DMS53 treated with DMSO at 0.1 percent for 48 hours (cell line): Measurements from ENCODE around the gene IFT27.

Source experiments
- DNase-seq: peaks from one replicate; lab custom pipeline; 2025; ENCODE audit not compliant: unreplicated experiment; lab: John Stamatoyannopoulos, UW

The IFT27 gene, protein sequence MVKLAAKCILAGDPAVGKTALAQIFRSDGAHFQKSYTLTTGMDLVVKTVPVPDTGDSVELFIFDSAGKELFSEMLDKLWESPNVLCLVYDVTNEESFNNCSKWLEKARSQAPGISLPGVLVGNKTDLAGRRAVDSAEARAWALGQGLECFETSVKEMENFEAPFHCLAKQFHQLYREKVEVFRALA

DNA sequence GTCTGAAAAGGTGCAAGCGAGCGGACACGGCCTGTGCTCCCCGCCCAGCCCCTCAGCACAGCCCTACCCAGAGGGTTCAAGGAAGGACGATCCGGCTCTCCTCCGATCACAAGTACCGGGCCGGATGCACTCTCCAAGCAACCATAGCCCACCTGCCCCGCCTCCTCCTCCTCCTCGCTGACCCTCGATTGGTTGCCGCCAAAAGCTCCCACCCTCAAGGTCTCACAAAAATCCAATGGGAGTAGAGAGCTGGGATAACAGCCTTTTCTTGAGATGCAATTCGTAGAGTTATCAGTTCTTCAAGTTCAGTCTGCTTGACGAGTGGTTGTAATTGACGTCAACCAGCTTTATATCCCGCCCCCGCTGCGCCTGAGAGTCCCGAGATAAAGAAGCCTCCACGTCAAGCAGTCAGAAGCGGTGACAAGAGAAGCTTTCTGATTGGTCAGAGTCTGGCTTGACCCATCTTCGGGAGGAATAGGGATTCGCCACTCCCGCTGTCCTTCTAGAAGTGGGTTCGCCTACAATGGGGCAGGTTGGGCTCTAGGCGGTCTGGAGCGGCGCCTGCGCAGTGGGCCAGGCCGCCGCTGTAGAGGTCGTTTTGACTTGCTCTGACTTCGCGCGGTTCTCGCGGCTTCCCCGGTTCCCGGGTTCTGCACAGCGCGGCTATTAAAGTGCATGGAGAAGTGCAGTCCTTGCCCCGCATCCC lies at the start of gene IFT27:
IFT27 (minus strand) TSS at position 156 of the 706 bp plus-strand sequence. CDS start 412 bp downstream, outside the sequence.
- DNase-seq: no peak

DNA sequence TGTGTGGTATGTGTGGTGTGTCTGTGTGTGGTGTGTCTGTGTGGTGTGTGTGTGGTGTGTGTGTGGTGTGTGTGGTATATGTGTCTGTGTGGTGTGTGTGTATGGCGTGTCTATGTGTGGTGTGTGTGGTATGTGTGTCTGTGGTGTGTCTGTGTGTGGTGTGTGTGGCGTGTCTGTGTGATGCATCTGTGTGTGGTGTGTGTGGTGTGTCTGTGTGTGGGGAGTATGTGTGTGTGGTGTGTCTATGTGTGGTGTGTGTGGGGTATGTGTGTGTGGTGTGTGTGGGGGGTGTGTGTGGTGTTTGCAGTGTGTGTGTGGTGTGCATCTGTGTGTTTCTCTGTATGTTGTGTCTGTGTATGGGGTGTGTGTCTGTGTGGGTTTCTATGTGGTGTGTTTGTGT lies 48.7 kb upstream of the IFT27 start:
- DNase-seq: no peak

DNA sequence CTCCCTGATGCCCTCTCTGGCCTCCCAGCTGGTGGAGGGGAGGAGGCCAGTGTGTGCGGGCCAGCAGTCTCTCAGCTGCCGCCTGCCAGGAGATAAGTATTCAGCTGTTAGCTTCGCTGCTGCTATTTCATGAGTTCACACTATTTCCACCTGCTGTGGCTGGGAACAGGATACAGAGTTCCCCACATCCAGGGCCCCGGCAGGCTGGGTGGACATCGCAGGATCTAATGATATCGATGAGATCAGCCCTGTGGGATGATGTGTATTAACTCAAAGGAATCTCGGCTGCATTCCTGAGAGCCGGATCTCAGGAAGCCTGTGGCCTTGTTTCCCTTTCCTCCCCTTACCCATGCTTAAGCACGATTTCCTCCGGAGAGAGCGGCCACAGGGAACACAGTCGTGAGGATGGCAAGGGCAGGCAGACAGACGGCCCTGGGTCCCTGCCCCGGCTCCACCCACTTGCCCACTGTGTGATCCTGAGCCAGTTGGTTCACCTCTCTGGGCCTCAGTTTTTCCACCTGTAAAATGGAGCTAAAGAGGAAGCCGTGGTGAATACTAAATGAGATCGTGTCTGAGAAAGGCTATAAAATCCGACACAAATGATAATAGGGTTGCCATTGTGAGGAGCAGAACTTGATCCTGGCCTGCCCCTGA lies 47.4 kb upstream of the IFT27 start:
- no peak for DNase-seq

DNA sequence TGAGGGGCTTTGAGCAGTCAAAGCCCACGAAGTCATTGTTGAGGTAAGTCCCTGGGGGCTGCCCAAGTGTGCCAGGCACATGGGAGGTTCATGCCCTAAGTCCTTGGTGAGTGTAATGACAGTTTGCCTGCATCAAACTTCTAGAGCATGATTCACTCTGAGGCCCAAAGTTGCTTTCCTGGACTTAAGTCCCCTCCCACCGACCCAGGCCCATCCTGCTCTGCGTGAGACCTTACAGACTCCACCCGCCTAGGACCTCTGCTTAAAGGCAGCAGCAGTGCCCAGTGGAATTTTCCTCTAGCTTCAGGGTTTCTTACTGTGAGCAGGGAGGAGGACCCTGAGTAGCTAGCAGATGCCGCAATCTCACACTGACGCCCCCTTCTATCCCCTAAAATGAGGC lies 46.7 kb upstream of the IFT27 start:
- DNase-seq: no peak

DNA sequence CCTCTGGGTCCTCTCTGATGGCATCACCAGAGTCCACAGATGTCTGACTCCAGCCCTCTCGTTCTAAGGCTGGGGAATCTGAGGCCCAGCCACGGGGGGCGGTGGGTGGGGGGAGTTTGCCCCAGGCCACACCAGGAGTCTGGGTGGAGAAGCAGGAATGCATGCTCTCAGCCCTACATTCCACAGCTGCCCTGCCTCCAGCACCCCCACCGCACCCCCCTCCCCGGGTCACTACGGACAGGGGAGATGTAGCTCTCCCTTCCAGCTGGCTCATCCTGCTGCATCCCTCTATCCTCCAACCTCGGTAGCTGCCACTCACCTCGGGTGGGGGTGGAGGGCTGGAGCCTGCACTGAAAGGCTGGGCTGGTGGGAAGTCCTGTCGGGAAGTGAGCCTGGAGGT lies 43.2 kb upstream of the IFT27 start:
- DNase-seq: no peak

DNA sequence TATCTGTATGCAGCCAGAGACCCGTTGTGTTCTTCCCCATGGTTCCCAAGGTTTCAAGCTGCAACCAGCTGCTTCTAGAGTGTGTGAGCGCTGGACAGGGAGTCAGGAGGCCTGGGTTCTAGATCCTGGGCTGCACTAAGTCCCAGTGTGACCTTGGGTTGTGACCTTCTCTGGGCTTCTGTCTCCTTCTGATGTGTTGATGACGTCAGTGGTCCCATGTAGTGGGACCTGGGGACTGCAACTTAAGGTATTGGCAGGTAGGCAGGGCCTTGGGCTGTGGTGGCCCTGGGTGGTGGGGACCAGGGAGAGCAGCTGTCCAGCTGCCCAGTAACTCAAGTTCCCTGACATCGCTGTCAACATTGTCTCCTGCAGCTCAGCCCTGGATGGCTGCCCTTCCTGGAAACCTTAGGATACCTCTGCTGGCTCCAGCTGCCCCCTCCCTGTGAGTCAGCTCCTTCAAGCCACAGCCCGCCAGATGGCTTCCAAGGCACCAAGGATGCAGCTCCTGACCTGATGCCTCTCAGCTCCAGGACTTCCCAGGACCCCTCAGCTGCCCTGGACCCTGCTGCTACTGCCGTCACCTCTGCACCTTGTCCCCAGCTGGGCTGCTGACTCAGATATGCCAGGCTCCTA lies 42.2 kb upstream of the IFT27 start:
- no peak for DNase-seq

DNA sequence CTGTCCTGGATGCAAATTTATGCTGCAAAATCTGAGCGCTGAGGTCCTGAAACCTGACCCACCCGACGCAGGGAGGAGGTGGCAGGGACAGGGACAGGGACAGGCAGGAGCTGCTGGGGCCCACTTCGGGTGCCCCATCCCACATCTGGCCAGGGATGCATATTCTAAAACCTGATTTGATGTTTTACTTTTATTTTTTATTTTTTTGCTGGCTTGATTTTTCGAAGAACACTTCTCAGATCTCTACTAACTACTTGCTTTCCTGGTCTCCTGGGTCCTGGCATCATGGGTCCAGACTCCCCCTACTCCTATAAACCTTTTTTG lies 41.6 kb upstream of the IFT27 start:
- DNase-seq: no peak

DNA sequence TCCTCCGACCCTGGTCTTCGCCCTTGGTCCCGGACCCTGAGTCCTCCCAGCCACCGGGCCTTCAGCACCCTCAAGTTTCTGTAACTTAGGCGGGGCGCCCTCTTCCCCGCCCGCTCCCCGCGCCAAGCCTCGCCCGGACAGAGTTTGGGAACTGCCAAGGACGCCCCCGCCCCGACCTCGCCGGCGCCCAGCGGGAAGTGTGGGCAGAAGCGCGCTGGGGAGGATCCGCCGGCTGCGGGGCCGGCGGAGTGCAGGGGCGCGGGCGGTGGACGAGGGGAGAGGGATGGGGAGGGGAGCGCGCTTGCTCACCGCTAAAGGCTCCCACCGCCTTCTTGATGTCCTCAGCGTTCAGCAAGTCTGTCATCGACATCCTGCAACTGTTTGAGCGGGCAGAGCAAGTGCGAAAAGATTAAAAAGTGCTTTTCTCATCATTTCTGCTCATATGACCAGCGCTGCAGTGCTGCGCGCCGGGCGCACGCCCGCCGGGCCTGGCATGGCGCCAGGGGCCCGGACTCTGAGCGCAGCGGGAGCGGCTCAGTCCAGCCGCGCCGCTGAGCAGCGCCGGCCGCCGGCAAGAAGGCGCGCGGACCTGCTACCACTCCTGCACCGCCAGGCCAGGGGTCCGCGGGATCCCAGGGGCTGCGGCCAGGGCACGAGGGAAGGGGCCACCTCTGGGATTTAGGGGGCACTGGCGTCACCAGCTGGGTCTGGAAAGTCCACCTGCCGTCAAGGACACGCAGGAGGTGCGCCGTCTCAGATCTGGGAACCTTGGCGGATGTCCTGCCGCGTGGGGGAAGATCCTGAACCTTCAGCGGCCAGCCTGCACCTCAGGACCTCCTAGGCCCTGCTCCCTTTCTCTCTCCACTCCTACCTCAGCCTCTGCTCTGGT lies 41.0 kb upstream of the IFT27 start, which contains the start of gene PVALB:
PVALB (minus strand) TSS at position 400 of the 889 bp plus-strand sequence; CDS start at position 370, 30 bp downstream.
- no peak for DNase-seq

DNA sequence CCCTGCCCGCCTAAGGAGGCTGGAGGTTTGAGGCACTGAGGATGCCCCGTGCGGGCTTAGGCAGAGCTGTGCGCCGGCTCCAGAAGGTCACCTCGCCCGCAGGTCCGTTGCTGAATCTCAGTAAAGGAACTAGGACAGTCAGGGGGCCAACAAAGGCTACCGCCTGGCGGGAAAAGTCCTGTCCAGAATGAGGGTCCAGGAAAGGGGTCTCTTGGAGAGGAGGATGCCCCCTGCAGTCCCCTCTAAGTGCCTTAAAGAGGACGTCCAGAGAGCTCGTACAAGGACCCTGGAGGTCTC lies 40.4 kb upstream of the IFT27 start:
- no peak for DNase-seq

DNA sequence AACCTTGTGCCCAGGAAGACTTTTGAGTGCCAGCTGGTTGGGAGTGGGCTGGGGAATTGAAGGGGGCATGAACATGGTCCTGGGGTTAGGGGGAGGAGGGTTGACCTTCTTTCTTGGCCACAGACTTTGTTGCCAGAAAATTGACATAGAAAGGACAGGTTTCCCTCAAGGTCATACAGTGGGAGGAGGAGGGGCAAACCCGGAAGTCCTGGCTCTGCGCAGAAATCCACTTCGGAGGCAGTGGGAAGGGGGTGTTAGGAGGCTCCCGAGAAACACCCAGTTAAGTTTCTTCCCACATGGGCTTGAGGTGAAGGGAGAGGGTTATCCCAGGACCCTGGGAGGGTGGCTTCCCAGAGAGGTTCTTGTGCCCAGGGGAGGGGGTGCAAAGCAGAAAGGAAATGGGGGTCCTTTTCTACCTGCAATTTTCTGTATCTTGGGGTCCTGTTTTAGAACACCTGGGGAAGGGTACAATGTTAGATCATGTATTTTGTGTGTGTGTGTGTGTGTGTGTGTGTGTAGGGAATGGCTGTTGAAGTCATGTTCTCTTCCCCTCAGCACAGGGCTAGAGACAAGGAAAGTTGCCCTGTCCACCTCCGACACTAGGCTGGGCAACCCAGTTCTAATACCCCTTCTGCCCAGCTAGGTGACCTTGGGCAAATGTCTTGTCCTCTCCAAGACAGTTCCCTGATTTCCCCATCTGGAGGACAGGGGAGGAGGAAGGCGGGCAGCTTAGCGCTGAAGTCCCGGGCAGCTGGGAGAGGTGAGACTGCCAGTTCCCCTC lies 39.8 kb upstream of the IFT27 start:
- no peak for DNase-seq

DNA sequence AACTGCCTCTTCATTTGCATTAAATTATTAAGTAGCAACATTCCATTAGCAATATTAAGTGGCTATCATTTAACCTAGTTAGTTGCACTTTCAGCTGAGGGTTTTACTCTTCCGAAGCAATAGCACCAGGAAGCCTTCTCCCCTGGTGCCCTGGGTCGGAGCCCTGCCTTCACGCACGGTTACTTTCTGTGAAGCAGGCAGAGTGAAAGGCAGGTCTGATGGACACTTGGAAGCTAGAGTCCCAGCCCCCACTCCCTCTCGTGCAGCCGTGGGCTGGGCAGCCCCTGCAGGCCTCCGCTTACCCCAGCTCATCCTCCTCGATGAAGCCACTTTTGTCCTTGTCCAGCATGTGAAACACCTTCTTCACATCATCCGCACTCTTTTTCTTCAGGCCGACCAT lies 38.9 kb upstream of the IFT27 start:
- no peak for DNase-seq

DNA sequence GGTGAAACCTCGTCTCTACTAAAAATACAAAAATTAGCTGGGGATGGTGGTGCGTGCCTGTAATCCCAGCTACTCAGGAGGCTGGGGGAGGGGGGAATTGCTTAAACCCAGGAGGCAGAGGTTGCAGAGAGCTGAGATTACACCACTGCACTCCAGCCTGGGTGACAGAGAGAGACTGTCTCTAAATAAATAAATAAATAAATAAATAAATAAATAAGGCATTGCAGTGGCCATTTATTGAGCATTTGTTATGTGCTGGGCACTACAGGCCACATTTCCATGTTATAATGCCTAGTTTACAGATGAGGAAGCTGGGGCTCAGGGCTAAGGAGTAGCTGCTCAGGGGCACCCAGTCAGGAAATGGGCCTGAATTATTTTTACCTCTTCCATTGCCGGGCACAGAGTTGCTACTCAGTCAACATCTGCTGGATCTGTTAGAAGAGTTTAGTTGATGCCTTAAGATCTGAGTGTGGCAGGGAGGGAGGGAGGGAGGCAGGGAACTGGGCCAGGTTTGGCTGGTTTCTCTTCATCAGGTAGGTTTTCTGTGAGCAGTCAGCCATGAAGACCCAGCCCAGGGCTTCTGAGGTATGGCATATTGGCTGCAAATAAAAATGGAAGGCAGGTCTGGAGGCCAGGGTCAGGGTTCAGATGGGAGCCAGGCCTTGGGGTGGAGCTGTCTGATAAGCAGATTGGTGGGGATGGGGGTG lies 35.3 kb upstream of the IFT27 start:
- DNase-seq: no peak

DNA sequence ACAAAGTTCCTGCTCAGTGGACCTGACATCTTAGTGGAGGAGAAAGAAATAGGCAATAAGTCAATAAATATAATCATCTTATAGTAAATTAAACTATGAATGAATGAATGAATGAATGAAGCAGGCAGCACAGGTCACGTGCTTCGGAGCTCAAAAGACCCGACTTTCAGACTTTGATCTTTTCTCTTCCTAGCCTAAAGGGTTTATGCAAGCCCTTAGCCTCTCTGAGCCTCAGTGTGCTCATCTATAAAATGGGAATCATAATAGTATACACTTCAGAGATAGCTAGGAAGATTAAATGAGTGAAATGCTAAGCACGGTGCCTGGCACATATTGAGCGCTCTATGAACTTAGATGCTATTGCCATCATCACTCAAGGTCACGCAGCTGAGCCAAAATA lies 33.4 kb upstream of the IFT27 start:
- no peak for DNase-seq

DNA sequence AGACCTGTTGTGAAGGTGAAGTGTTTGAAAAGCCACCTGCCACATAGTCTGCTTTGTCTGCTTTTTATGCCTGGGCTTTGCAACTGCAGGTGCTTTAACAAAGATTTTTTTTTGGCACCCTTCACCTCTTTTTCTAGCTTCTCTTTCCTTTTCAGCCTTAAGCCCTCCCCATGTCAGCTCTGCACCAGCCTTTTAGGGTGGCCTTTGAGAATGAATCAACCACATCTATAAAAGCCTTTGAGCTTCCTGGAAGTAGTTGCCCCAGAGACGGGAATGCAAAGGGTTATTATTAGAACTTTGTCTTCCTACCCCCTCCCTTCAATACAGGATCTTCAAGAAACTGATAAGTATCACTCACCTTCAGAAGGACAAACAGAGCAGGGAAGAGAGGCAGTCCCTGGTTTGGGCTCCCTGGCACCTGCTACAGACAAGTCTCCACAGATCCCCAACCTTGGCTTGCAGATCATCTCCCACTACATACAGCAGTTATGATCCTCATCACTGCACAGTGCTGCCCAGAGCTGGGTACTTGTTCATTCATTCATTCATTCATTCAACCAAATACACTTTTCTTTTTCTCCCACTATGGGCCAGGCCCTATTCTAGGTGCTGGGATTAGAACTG lies 32.9 kb upstream of the IFT27 start:
- no peak for DNase-seq

DNA sequence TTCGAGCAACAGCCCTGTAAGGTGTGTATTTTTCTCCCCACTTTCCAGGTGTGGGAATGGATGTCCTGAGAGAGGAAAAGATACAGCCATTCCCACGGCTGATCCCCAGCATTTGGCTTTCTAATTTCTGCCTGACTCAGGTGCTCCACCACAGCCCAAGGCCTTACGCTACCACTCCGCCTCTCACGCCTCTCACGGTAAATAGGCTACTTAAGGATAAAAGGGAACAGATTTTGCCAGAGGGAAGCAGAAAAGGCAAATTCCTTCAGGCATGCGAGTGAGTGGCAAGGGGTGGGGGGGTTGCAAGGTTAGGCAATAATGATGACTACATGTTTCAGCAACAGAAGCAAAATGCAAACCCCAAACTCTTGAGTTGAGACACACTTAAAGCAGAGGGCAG lies 31.7 kb upstream of the IFT27 start:
- no peak for DNase-seq

DNA sequence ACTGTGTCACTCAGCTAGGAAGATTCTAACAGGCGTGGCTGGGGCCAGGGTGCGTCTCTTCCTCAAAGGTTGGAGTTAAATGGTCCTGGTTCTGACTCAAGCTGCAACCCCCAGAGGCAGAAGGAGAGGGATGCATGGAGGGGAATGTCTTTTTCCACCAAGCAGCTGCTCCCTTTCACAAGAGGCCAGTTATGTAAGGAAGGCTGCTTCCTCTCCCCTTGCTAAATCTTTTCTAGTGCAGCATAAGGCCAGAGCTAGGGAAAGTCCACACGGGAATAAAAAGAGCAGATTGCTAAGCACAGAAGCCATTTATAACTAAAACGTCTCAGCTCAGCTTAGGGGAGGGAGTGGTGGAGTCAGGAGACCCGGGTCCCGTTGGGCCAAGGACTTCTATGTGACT lies 30.9 kb upstream of the IFT27 start:
- no peak for DNase-seq

DNA sequence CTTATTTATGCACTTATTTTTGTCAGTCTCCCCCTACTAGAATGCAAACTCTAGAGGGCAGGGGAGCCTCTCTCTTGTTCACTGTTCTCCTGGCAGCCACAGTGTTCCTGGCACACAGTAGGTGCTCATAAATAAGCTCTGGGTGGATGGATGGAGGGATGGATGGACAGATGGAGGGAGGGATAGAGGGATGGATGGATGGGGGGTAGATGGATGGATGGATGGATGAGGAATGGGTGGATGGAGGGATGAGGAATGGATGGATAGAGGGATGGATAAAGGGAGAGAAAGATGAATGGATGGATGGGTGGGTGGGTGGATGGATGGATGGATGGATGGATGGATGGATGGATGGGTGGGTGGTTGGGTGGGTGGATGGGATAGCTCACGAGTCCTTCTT lies 27.4 kb upstream of the IFT27 start:
- no peak for DNase-seq

DNA sequence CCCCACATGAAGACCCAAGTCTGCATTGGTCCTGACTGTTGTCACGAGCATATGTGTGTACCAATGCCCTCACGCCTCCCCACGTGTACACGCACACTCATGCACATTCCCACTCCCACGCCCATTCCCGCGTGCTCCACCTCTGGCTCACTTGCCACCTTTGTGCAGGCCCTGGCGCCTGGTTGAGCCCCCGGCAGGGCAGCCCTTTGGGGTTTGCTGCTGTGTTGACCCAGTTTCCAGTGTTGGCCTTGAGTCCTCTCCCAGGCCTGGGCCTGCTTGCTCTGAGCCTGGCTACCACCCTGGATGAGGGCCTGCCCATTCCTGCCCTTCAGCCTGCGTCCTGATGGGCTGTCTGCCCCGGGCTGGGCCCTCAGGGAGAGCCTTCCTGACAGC lies 22.8 kb upstream of the IFT27 start:
- DNase-seq: no peak

DNA sequence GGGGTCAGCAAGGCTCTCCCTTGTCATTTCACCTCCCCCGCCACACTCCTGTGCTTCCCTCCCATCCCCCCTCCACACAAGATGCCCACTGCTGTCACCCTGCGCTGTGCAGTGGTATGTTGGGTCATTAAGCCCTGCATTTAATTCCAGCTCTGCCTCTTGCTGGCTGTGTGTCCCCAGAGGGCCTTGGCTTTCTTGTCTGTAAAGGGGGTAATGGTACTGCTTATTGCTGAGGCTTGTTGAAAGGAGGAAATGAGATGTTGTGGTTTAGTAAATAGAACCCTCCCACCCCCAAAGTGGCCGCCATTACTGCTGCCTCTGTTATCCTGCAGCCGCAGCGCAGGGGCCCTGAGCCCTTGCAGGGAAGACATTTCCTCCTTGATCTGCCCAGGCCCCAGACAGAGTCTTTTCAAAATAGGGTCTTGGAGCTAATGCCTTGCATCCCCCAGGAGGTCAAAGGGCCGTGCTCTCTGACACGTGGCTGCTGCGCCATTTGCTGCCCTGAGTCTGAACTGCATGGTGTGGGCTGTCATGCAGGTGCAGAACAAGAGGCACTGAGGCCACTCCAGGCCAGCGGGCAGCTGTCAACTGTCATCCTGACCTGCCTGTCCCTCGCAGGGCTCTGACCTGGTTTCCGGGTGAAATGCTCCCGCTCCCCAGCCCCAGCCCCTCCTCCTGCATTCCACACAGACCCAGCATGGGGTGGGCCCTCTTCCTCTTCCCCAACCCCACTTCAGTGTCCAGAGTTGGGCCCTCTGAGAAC lies 22.2 kb upstream of the IFT27 start:
- DNase-seq: no peak
